ENCODE measurements around the gene AGBL1.

AGBL1 gene

DNA sequence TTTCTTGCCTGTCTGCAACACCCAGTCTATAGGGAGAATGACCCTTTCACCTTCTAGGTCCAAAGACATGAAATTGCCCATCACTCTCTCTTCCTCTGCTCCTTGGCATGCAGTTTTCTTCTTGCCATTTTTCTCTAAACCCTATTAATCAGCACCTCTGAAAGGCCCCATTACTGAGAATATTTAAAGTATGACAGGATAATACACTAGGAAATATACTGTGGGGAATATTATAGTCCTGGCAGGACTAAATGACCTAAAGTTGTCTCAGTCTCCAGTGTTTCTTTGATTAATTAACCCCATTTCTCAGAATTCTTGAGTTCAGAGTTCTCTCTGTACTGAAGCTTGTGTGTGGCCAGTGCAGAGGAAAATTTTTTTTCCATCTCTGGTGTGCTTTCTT lies 730.7 kb downstream of the AGBL1 start:
- DNase-seq (ENCODE audit: low spot score): no peak

DNA sequence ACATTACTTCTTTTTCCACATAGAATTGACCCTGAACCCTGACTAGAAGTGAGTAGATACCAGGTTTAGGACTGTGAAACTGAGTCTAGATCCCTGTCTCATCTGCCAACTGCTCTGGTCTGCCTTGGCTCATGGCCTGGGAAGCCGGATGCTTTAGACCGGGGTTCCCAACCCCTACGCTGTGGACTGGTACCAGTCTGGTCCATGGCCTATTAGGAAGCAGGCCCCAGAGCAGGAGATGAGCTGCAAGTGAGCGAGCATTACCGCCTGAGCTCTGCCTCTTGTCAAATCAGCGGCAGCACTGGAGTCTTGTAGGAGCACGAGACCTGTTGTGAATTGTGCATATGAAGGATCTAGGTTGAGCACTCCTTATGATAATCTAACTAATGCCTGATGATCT lies 734.2 kb downstream of the AGBL1 start:
- DNase-seq (ENCODE audit: low spot score): no peak

DNA sequence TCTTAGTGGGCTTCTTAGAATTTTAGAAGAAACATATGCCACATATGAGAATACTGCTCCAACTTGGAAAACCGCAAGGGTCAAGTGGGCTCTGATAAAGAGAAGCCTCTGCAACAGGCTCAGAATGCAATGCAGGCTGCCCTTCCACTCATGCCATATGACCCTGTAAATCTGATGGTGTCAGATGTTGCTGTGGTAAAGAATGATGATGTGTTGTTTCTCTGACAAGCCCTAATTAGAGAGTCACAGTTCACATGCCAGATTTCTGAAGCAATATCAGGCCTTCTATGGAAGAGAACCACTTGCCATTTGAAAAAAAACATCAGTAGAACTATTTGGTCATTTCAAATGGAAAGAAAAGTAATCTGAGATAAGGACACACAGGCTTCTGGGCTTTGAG lies 749.6 kb downstream of the AGBL1 start:
- no peak for DNase-seq (ENCODE audit: low spot score)

DNA sequence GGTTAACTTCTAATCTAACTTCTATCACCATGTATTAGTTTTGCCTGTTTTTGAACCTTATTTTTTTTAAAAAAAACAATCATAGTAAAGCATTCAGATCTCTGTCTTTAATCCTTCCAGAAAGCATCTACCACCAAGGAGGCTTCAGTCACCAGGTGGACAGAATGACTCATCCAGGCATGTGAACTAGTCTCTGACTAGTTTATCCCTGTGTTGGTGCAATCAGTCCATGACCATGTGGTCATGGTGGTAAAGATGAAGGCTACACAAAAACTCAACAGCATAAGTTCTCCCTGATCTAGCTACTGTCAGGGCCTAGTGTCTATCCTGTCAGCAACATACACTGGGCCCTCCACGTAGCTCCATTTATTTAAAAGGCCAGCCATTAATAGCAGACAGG lies 750.6 kb downstream of the AGBL1 start:
- DNase-seq (ENCODE audit: low spot score): no peak

DNA sequence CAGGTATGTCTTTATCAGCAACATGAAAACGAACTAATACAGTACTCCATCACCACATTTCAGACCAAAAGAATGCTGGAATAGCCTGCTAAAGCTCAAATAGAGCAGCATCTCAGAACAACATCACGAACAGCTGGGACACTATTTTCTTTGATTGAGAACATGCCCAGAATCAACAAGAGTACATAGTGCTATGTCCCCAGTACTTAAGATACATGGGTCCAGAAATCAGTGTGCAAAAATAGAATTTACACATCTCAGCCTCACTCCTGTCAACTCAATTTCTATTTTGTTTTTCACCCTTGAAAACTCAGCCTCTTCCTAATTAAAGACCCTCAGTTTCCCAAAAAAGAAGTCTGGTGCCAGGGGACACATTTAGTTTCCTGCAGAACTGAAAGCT lies 753.9 kb downstream of the AGBL1 start:
- no peak for DNase-seq (ENCODE audit: low spot score)

DNA sequence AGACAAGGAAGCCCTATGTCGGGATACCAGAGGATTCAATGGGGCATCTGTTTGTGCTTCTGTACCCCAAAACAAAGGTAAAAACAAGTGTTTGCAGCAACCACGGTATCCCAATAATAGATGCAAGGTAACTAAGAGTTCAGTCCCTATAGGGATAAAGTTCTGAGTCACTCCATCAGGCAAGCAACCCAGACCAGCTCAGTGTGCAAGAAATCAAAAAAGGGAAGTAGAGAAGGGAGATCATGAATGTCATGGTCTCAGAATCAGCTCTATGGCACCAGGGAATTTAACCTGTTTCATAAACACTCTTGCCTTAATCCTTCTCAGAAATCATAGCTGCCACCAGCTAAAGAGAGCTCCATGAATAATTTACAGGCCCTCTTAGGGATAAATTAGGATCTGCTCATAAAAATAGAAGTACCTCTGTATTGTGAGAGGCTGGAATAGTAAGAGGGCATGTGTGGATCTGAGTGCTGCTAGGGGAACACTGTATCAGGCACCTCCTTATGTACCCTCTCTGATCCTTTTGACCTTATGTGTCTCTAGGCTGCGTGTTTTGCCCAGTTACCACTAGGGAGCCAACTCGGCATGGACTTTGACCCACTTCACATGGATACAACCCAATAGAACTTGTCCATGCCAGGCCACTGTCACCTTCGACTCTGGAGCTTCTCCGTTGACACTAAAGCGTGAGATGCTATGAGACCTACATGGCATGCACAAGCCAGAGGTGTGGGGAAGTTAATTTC lies 754.6 kb downstream of the AGBL1 start:
- no peak for DNase-seq (ENCODE audit: low spot score)

DNA sequence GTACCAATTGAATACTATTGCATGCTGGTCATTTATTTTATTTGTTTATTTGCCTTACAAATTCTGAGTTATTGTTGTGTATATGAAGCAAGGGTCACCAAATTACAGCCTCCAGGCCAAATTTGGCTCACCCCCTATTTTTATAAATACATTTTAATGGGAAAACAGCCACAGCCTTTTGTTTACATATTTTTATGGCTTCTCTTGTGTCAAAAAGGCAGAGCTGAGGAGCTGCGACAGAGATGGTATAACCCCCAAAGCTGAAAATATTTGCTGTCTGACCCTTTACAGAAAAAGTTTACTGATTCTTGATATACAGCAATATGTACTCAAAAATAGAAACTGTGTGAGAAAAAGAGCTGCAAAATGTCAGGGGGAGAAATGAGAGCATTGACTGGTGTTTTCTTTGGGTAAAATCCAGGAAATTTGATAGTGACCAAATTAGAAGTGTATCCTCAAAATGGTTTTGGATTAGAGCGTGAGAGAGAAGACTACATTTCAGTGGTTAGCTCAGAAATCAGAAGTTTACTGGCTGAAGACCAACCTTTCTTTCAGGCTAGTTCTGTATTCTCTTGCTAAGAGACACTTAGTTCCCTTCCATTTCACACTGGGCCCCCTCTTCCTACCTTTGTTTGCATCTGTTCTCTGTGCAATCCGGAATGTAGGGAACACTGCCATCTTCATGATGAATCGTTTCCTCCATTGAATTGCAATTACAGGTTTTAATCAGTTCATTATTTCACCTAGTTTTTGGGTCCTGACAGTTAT lies 757.8 kb downstream of the AGBL1 start:
- no peak for DNase-seq (ENCODE audit: low spot score)

DNA sequence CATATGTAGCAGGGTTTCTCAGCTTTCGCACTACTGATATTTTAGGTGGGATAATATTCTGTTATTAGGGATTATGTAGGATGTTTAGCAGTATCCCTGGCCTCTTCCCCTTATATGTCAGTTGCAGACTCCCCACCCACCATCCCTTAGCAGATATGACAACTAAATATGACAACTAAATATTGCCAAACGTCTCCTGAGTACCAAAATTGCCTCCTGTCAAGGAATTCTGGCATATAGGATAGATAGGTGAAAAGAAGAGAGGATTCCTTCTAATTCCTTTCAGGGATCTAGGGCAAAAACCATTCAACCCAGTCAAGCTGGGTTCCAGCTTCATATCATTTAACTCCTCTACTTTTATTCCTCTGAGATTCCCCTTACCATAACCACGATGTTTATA lies 759.8 kb downstream of the AGBL1 start:
- DNase-seq (ENCODE audit: low spot score): no peak

DNA sequence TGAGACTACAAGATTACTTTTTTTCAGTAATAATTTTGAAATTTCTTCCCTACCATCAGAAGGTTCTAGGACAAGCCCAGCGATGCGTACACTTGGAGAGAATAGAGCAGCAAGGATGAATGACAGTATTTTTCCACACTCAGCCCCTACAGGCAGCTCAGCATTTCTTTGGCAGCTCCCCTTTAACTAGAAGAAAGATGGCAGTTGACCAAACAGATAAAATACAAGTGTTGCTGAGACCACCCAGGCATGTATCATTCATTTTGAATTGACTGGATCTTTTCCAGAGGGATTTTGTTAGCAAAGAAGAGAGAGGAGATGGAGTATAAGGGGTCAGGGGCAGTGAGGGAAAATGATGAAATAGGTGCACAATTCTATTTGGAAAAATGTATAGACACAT lies 761.3 kb downstream of the AGBL1 start:
- DNase-seq (ENCODE audit: low spot score): no peak

DNA sequence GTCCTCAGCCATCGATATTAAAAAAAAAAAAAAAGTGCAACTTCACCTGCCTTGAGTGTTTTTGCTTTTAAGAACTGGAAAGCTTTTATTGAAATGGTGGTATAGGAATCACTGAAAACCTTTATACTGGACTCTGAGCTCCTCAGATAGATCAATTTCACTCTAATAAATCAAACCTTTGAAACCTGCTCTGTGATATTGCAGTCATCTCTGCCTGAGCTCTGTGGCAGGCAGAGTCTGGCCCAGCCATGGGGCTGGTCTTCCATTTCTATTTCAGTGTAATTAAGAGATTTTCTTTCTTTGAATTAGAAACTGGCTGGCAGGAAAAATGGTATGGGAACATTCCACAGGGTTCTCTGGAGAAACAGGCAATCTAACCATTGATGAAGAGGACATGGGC lies 762.5 kb downstream of the AGBL1 start:
- no peak for DNase-seq (ENCODE audit: low spot score)

DNA sequence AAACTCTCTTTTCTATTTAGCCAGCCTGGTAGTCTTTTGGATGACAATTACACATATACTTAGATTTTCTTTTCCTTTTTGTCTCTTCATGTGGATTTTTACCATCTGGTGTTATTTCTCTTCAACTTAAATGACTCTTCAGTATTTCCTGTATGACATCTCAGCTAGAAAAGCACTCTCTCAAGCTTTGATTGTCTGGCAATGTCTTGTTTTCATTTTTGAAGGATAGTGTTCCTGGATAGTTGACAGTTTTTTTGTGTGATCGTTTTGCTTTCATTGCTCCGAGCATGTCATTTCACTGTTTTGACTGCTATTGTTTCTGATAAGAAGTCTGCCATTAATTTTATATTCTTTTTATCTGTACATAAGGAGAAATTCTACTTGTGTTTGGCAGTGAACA lies 766.4 kb downstream of the AGBL1 start:
- DNase-seq (ENCODE audit: low spot score): no peak

DNA sequence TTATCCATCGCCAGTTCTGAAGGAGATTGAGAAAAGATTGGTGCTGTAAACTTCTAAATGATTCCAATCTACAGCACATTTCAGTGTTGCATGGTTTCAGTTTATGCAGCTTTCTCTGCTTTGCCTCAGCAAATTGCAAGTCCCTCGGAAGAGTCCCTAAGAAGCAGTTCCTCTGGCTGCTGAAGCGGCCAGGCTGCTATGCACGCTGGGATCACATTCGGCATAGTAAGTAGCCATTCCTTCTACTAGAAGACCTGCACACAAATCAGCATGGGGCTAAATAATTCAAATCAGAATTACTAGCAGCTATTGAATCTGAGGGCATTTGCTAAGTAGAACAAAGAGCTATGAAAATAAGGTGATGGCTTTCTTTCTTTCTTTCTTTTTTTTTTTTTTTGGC lies 769.5 kb downstream of the AGBL1 start:
- no peak for DNase-seq (ENCODE audit: low spot score)

DNA sequence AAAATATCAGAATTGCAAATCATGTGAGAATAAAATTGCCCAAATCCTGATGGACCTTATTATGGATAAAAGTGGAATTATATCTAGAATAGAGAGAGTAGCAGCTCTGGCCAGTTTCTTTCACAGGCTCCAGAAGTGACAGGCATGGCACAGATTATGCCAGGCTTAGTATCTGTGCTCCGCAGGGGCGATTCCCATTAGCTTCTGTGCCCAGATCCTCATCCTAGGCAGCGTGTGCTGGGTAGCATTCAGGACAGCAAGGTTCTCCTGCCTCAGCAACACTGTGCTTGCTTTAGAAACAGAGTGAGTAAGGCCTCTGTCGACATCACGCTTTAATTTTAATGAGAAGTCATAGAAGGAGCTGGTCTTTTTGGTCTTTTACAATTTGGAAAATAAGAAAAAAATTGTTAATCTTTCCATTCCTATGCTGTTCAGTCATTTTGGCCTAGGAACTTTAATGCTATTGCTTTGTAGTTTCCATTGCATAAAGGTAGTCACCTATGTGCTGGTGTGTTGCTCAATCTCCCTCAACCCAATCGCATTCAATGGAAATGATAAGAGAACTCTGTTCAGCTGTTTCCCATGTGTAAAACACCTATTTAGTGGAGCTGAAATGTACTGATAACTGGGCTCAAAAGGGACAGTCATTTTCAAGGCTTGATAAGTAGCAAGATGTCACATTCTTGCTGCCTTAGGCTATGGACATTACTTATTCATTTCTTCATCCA lies 770.1 kb downstream of the AGBL1 start:
- DNase-seq (ENCODE audit: low spot score): no peak

DNA sequence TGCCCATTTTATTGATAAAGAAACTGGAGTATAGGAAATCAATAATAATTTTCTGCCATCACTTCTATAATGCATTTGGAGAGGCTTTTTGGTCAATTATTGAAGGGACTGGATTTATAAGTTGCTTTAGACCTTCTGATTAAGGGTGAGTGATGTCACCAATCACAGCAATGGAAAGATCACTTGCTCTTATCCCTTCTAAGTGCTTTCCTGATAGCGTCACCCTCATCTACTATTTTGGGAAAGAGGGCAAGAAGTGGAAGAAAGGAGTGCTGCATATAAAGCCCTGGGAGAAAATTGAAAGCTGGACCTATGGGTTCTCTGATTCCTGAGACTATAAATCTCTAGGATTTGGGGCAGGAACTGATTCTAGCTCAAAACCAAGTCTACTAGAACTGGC lies 771.3 kb downstream of the AGBL1 start:
- DNase-seq (ENCODE audit: low spot score): no peak

DNA sequence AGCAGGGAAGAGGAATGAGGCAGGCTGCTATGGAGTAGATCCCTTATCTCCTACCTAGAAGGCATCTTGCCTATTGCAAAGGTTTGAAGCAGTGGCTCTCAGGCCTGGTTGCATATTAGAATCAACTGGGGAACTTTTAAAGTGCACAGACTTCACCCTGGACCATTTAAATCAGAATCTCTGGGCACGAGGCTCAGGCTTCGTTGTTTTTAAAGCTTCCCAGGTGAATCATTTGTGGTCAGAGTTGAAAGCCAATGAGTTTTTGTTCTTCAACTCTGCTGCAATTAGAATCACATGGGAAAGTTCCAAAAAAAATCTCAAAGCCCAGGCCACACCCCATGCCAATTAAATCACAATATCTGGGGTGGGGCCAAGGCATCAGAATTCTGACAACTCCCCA lies 773.1 kb downstream of the AGBL1 start:
- DNase-seq (ENCODE audit: low spot score): no peak

DNA sequence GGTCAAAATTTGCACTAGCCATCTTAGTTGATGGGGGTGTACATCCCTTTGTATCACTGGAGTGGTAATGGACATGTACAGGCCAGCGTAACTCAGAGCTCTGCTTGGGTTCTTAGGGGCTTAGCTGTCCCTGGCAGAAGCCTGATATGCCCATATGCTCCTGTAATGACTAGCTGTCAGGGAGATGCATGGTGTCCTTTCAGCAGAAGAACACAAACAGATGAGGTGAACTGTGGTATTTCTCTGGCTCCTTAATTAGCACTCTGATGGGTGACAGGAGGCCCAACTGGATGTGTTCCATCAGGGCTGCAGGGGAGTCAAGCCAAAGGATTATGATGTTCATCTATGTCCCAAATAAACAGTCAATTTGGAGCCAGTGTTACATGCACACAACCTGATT lies 774.5 kb downstream of the AGBL1 start:
- no peak for DNase-seq (ENCODE audit: low spot score)

DNA sequence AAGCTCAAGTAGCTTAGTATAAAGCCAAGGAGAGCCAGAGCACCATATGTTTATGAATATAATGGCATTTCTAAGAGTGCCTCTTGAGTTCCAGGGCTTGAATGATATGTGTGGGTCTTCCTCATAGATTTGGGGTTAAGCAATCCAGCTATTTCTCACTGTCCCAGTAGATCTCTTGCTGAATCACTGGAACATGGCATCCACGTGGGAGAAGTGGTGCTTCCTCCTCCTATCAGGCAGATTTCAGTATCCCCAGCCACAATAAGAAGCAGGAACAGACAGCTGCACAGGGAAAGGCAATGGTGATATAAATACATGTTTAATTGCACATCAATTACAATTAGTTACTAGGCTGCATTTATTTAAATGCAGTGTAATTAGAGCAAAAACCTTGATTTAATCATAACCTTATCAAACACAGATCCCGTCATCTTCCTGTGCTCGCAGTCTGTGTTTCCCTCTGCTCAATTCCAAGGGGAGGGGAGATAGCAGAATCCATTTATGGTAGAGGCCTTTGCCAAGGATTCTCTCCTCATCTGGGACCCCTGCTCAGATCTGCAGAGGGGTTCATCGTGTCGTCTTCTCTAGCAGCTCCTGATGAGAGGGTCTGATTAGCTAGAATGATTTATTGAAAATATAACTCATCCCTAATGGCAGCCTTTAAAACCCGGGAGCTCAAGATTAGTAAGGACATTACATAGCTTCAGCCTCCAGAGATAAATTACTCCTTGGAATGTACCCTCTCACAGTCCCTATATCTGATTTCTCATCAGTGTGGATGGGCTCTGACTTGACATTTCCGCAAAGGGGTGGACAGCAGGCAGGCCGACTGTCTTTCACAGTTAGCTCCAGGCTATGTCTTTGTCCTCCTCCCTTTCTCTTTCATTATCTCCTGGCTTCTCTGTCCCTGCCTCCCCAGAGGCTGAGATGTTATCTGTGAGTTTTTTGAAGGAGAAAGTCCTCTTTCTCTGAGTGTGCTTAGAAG lies 775.9 kb downstream of the AGBL1 start:
- DNase-seq (ENCODE audit: low spot score): no peak

DNA sequence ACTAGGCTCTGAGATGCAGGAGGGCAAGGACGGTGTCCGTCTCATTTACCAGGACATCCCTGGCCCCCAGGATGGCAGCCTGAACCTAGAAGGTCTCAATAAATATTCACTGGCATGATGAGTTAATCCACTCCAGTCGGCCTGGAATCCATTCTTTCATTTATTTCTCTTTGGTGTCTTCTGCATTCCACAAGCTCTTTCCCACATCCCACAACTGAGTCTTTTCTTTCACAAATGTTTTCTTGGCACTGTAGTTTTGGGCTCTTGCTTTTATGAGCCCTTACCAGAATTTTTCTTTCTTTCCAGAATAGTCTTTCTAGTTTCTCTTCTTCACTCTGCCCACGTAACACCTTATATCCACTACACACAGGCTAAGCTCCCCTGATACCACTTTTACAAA lies 778.0 kb downstream of the AGBL1 start:
- DNase-seq (ENCODE audit: low spot score): no peak

DNA sequence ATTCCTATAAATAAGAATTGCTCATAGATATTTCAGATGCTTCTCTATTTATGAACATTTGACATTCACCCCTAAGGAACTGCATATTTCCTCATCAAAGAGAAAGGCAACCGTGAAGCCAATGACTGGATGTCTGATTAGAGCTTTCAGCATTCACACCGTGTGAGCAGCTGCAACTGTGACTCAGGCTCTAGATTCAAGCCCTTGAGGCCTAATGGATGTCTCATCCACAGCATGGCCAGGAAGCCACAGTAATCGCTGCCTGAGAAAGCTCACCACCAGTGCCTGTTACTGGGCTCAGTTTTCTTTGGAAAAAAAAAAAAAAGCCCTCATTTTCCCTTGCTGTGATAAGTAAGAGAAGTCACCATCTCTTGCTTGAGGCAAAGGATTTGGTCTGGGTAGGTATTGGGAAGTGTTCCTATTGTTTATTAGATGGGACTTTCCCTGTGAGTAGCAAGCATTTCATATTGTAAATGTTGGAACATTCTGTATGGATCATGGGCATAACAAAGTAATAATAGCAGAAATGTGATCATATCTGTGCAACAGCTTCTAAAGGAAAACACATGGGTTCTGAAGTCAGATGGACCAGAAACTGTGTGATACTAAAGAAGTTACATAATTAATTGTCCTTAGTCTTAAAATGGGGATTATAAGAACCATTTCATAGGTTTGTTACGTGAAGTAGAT lies 783.7 kb downstream of the AGBL1 start:
- no peak for DNase-seq (ENCODE audit: low spot score)

DNA sequence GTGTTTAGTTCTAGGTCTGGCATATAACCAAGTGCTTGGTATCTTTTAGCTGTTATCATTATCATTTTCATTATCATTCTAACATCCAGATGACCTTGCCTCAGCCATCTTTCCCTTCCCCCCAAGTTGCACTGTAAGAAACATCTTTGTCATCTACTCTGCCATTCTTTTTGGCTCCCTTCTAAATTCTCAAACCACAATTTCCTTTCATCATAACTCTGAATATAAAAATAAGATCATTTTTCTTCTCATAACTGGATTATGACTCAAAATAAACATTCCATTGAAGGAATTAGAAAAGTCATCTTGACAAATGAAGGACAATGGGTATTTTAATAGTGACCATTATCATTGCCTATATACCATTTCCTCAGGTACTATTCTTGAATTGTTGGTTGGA lies 786.2 kb downstream of the AGBL1 start:
- DNase-seq (ENCODE audit: low spot score): no peak

DNA sequence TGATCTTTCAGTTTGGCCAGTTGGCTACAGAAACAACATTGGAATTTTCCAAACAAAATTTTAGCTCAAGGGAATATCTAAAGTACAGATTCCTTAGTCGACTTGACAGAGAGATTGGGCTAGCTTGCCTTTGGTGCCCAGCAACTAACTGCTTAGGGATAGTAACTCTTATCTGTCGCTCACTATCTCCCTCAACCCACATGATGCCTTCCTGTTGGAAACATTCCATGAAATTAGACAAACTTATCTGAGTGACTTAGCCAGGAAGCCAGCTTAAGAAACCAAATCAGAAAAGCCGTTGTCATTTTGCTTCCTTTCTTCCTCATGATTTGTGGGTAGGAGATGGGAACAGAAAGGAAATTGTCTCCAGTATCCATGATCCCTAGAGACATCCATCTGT lies 791.2 kb downstream of the AGBL1 start:
- DNase-seq (ENCODE audit: low spot score): no peak

Measured in left forelimb (tissue), 1 donor.